SK-N-SH treated with all-trans-retinoic acid at 6 μM for 48 hours (cell line): ENCODE data around the gene PGAP1.
A peak's percentile ranks its signal among the peaks of the same experiment; 100 is the strongest.

ENCODE experiments used
- ATAC-seq: fragments of 200-7000 bp; cut with Tn5 transposase; 3 replicates; pipeline ENCODE4 v1.9.1; 2020; ENCODE audit warnings: mild to moderate bottlenecking, moderate library complexity
- ARNTL ChIP-seq: fragments of 450-650 bp; formaldehyde crosslinking; IDR thresholded peaks from 2 replicates; pipeline ENCODE4 v1.5.0; 2020; ENCODE audit warnings: low read depth, mild to moderate bottlenecking, moderate library complexity, borderline replicate concordance
- BACH2 ChIP-seq: fragments of 250-450 bp; sonication (Bioruptor Pico); IDR thresholded peaks from 2 replicates; pipeline ENCODE4 v1.9.0; 2021; ENCODE audit warnings: mild to moderate bottlenecking, borderline replicate concordance
- CREB5 ChIP-seq: fragments of 250-450 bp; sonication (Bioruptor Pico); IDR thresholded peaks from 2 replicates; pipeline ENCODE4 v1.5.1; 2020; ENCODE audit warnings: low read depth, mild to moderate bottlenecking, moderate library complexity
- CSDC2 ChIP-seq: fragments of 250-450 bp; sonication (Bioruptor Pico); IDR thresholded peaks from 2 replicates; pipeline ENCODE4 v1.5.0; 2020; ENCODE audit warnings: mild to moderate bottlenecking, moderate library complexity
- CSRNP3 ChIP-seq: fragments of 250-450 bp; sonication (Bioruptor Pico); IDR thresholded peaks from 2 replicates; pipeline ENCODE4 v1.5.1; 2021; ENCODE audit warnings: mild to moderate bottlenecking, moderate library complexity
- ESRRG ChIP-seq: fragments of 250-450 bp; sonication (Bioruptor Pico); IDR thresholded peaks from 2 replicates; pipeline ENCODE4 v1.6.1; 2021; ENCODE audit warnings: mild to moderate bottlenecking
- GLIS3 ChIP-seq: fragments of 250-450 bp; sonication (Bioruptor Pico); IDR thresholded peaks from 2 replicates; pipeline ENCODE4 v1.5.0; 2020; ENCODE audit warnings: mild to moderate bottlenecking, moderate library complexity
- OSR1 ChIP-seq: fragments of 250-450 bp; sonication (Bioruptor Pico); IDR thresholded peaks from 2 replicates; pipeline ENCODE4 v1.8.0; 2022; ENCODE audit warnings: moderate library complexity, mild to moderate bottlenecking, inconsistent platforms
- PATZ1 ChIP-seq: fragments of 250-450 bp; sonication (Bioruptor Pico); IDR thresholded peaks from 2 replicates; pipeline ENCODE4 v1.8.0; 2020; ENCODE audit warnings: mild to moderate bottlenecking, moderate library complexity, borderline replicate concordance
- POU6F1 ChIP-seq: fragments of 250-450 bp; sonication (Bioruptor Pico); IDR thresholded peaks from 2 replicates; pipeline ENCODE4 v1.8.0; 2021; ENCODE audit warnings: low read depth, mild to moderate bottlenecking, moderate library complexity, borderline replicate concordance
- PPARA ChIP-seq: fragments of 250-450 bp; sonication (Bioruptor Pico); IDR thresholded peaks from 2 replicates; pipeline ENCODE4 v1.5.0; 2020; ENCODE audit warnings: mild to moderate bottlenecking, borderline replicate concordance
- RARB ChIP-seq: fragments of 250-450 bp; sonication (Bioruptor Pico); IDR thresholded peaks from 2 replicates; pipeline ENCODE4 v1.8.0; 2021; ENCODE audit warnings: mild to moderate bottlenecking, moderate library complexity
- SNAI2 ChIP-seq: fragments of 250-450 bp; sonication (Bioruptor Pico); IDR thresholded peaks from 2 replicates; pipeline ENCODE4 v1.5.0; 2020; ENCODE audit warnings: mild to moderate bottlenecking, moderate library complexity
- TCF4 ChIP-seq: fragments of 250-450 bp; sonication (Bioruptor Pico); IDR thresholded peaks from 2 replicates; pipeline ENCODE4 v1.8.0; 2021; ENCODE audit warnings: mild to moderate bottlenecking, moderate library complexity, borderline replicate concordance
- TOX ChIP-seq: fragments of 250-450 bp; sonication (Bioruptor Pico); IDR thresholded peaks from 2 replicates; pipeline ENCODE4 v1.8.0; 2021; ENCODE audit warnings: mild to moderate bottlenecking, moderate library complexity, borderline replicate concordance
- TSHZ2 ChIP-seq: fragments of 250-450 bp; sonication (Bioruptor Pico); IDR thresholded peaks from 2 replicates; pipeline ENCODE4 v1.5.0; 2020; ENCODE audit warnings: mild to moderate bottlenecking, moderate library complexity
- ZC3H10 ChIP-seq: fragments of 250-450 bp; sonication (Bioruptor Pico); IDR thresholded peaks from 2 replicates; pipeline ENCODE4 v1.5.1; 2021; ENCODE audit warnings: mild to moderate bottlenecking, moderate library complexity
- ZFP3 ChIP-seq: fragments of 250-450 bp; sonication (Bioruptor Pico); IDR thresholded peaks from 2 replicates; pipeline ENCODE4 v1.5.0; 2020; ENCODE audit warnings: mild to moderate bottlenecking, moderate library complexity
- ZFP30 ChIP-seq: fragments of 450-650 bp; formaldehyde crosslinking; IDR thresholded peaks from 2 replicates; pipeline ENCODE4 v1.5.0; 2022; ENCODE audit warnings: mild to moderate bottlenecking, moderate library complexity
- ZNF565 ChIP-seq: fragments of 450-650 bp; formaldehyde crosslinking; conservative IDR thresholded peaks from 2 replicates; pipeline ENCODE4 v1.5.0; 2020; ENCODE audit warnings: low read depth, mild to moderate bottlenecking, moderate library complexity
- ZNF70 ChIP-seq: fragments of 450-650 bp; formaldehyde crosslinking; IDR thresholded peaks from 2 replicates; pipeline ENCODE4 v1.5.0; 2020; ENCODE audit warnings: mild to moderate bottlenecking, moderate library complexity

PGAP1 gene

GRCh38 chr2:196801674-196802261 is 124.7 kb downstream of the PGAP1 start:
- TF ChIP-seq ARNTL (CRISPR knock-in tag) (no peak), OSR1 (CRISPR knock-in tag) (no peak), PATZ1 (no peak), POU6F1 (CRISPR knock-in tag) (no peak), TOX (CRISPR knock-in tag) (no peak), TCF4 (no peak), GLIS3 (CRISPR knock-in tag) (no peak), ESRRG (CRISPR knock-in tag) (no peak), ZNF565 (CRISPR knock-in tag) (no peak), PPARA (CRISPR knock-in tag) (no peak), ZC3H10 (CRISPR knock-in tag) (no peak)
- TF ChIP-seq, all 23 proteins: peak for 0
- no peak for ATAC-seq

GRCh38 chr2:196798980-196799379 is 127.5 kb downstream of the PGAP1 start:
- ATAC-seq = peak; percentile 32
- TF ChIP-seq SNAI2 (CRISPR knock-in tag) = no peak
- TF ChIP-seq ZNF565 (CRISPR knock-in tag) = no peak
- TF ChIP-seq ZC3H10 (CRISPR knock-in tag) = no peak

GRCh38 chr2:196792865-196793264 is 133.6 kb downstream of the PGAP1 start:
- ATAC-seq = no peak
- TF ChIP-seq ZNF70 (CRISPR knock-in tag) (no peak), BACH2 (CRISPR knock-in tag) (no peak), SNAI2 (CRISPR knock-in tag) (no peak), ESRRG (CRISPR knock-in tag) (no peak), ZFP3 (CRISPR knock-in tag) (no peak), RARB (CRISPR knock-in tag) (no peak), CSDC2 (no peak), ZNF565 (CRISPR knock-in tag) (no peak), POU6F1 (CRISPR knock-in tag) (no peak), CREB5 (no peak), ZFP30 (CRISPR knock-in tag) (no peak), ZC3H10 (CRISPR knock-in tag) (no peak), CSRNP3 (no peak), TSHZ2 (CRISPR knock-in tag) (no peak), ARNTL (CRISPR knock-in tag) (no peak), TOX (CRISPR knock-in tag) (no peak), GLIS3 (CRISPR knock-in tag) (no peak)
